DND-41 (cell line): ENCODE measurements around the gene PTDSS2.

ENCODE experiments used
- CTCF ChIP-seq: IDR thresholded peaks from 2 replicates; pipeline ENCODE4 v1.5.1; 2012; ENCODE audit warnings: borderline replicate concordance, low read length, moderate library complexity, mild to moderate bottlenecking; ENCODE audit not compliant: poor library complexity, severe bottlenecking; ENCODE audit errors: extremely low read depth
- EZH2 ChIP-seq: IDR thresholded peaks from 3 replicates; pipeline ENCODE4 v1.6.1; 2012; ENCODE audit warnings: borderline replicate concordance, low read depth, mild to moderate bottlenecking, moderate library complexity, low read length, inconsistent platforms; ENCODE audit not compliant: severe bottlenecking

- TF ChIP-seq CTCF (no peak), EZH2 (no peak)
Observed at GRCh38 chr11:537622-538430, 87.7 kb downstream of the PTDSS2 start.
